Measurements from ENCODE around the gene IL37.
"Not testable (repeated sequence)": the region's sequence is repeated elsewhere in the genome, so short reads cannot be mapped to it uniquely, and the experiment has no call there.

The IL37 gene

DNA sequence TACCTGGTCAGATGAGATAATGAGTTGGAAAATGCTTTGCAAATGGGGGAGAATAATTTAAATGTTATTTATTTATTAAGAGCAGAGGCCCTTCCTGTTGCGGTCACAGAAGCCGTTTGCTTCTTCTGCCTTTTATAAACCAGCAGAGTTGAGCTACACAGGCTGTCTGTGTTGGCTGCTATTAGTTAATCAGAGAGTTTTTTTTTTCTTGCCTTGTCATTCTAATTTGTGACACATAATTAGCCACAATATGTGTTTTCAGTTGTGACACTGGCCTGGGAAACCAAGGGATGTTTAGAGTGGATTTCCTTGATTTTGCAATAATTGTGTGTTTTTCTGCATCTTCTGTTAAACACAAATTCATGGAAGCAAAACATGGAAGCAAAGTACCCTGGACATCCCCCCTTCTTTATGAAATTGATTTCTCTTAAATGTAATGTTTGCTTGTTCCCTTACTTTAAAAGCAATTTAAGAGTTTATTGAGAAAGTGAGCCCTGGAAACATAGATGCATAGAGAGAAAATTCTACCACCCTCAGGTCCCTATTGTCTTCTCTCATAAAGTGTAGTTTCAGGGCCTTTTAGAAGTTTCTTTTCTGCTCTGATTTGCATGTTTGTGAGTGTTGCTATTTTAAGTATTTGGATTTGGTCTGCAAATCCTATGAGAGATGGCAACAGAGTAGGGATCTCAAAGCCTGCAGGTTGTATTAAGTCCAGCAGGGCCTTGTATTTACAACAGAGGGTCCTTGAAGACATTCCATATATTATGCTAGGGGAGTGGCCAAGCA lies 22.8 kb upstream of the IL37 start:
- no peak overlapping the region for H3K4me3 ChIP-seq (ENCODE audit: low read depth, low read length)
- no peak for DNase-seq (ENCODE audit: low read depth)

DNA sequence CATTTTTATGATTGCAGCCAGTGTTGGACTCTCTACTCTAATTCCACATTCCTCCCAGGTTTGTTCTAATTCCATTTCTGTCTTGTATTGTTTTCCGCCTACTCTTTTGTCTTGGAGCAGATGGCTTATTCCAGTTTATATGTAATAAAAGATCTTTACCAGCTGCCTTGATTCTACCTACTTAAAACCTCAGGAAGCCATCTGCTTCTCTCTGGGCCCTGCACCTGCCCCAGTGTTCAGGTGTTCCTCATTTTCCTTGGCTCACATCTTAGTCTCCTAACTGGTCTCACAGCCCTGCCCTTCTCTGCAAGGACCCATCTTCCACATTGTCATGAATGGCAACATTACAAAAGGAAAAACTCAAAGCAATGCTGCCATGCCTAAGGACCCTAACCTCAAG lies 21.0 kb upstream of the IL37 start:
- no peak for DNase-seq (ENCODE audit: low read depth)
- H3K4me3 ChIP-seq (ENCODE audit: low read depth, low read length), result no peak overlapping the region

DNA sequence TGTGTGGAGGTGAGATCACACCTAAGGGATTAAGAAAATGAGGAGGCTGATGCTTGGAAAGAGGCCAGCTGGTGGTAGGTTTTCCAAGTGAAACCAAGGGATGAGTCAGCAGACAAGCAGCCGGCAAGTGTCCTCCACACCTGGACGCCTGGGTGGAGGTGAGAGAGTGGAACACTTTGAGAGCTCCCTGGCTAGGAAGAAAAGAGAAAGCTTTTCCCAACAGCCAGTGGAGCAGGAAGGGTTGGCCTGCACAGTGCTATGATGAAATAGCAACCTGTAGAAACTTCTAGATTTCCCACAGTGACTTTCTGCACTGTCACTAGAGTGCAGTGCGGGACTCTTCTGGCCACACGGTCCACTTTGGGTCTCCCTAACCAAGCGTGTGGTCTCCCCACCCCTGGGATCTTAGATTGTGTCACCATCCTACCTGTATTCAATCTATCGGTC lies 19.6 kb upstream of the IL37 start:
- no peak overlapping the region for H3K4me3 ChIP-seq (ENCODE audit: low read depth, low read length)
- DNase-seq (ENCODE audit: low read depth), result no peak

DNA sequence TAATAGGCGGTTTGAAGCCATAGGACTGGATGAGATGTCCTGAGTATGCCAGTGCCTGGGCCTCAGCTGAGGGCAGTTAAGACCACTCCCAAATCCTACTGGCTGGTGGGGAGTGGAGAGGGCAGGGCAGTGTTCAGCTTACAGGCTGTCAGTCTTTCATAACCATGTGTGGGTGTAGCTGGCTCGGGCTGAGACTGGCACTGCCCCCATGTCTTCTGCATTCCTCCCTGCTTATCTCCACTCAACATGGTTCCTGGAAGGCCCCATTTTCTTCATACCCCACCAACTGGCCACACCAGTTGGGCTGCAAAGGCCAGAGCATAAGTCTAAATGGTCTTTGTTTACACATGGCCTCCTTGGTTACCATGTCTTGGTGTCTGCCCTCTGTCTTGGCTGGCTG lies 17.2 kb upstream of the IL37 start:
- no peak for DNase-seq (ENCODE audit: low read depth)
- no peak overlapping the region for H3K4me3 ChIP-seq (ENCODE audit: low read depth, low read length)

DNA sequence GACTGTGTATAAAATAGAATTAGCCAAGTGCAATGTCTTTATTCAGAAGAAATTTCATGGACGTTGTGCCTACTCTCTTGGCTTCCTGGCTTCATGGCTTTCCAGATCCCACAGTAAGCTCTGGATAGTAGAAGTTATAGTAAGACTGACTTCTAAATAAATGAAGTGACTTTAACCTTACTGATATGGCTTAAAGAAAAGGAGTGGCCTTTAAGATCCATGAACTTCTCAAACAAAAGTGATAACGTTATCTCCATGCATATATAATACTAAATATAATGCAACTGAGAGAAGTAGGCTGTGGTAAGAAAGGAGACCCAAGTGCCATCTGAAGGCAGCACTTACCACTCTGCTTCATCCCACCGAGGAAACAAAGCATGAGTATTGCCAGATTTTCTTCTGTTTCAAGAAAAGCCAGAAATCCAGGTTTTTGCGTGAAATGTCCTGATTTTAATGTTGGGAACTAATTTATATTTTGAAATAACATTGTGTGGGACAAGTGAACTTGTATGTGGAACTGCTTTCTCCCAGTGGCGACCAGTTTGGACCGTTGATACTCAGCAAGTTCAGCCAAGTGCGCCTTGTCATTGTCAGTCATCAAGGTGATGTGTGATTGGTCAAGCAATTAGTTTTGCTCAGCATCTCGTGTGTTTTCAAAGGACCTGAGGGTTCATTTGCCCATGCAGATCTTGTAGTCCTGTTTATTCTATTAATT lies 13.9 kb upstream of the IL37 start:
- no peak overlapping the region for H3K4me3 ChIP-seq (ENCODE audit: low read depth, low read length)
- DNase-seq (ENCODE audit: low read depth), result no peak

DNA sequence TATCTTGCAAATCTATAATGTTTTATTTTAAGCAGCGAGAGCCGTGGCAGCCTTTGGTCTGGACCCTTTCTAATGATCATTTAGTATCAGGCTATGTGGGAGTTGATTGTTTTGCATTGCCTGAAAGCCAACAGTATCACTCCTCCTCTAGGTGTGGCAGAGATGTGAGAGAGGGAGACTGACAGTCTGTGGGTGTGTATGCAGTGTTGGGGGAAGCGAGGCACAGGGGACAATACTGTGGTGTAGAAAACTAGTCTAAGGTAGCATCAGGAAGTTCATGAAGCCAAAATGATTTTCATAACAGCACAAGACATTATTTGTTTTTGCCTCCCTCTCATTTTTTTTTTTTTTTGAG lies 13.4 kb upstream of the IL37 start:
- H3K4me3 ChIP-seq (ENCODE audit: low read depth, low read length), result no peak overlapping the region
- DNase-seq (ENCODE audit: low read depth), result no peak

DNA sequence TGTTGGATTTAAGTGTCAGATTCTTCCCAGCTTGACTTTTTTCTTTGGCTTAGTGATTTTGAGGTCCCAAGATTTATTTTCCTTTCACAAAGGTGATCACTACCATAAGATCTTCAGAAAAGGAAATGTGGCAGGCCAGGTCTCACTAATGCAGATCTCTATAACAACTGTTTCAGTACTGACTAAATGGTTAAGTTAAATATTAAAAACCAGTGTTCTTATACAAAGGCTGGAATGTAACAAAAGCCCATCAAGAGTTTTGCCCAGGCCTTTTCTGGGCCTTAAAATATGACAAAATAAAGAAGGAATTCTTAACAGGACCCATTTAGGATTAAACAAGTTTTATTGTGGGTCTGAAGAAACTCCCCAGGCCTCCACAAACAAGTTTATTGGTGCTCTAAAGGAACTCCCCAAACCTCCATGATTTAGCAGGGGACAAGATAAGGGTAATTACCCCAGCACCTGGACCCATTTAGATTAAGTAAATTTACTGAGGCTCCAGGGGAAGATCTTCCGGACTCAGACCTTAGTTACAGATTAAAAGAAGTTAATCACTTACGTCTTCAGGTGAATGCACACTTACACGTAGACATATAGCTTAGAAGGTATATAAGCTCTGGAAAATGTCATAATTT lies 9.4 kb upstream of the IL37 start:
- not testable (repeated sequence) for H3K4me3 ChIP-seq (ENCODE audit: low read depth, low read length); DNase-seq (ENCODE audit: low read depth)

DNA sequence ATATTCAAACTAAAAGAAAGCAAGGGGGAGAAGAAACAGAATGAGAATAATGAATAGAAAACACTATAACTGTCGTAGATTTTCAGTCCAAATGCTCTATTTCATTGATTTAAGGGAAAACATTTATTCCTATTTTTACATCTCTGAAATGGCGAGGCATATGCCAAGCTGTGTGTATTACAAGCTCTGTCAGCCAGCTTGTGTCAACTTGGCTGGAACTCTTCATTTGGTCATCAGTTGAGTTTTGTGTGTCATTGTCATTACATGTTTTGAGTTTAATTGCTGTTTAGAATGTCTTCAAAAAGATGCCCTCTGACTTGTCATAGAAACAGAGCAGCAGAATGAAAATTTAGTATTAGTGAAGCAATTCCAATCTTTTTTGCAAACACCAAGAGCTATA lies 8.1 kb upstream of the IL37 start:
- H3K4me3 ChIP-seq (ENCODE audit: low read depth, low read length), result no peak overlapping the region
- DNase-seq (ENCODE audit: low read depth), result no peak

DNA sequence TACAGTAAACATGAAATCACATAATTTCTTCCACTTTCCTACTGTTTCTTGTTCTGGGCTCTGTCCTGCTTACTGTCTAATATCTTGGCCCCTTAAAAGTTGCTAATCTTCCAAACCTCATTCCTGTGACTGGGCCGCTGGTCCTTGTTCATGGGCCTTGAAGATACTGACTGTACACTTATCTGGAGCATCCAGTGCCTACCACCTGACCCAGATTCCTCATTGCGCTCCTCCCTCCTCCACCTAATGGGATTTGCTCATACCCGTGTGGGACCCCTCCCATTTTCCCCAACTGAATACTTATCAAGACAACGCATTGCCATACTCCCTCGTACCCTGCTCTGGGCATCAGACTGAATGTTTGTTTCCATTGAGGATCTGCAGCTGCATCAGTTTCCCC lies 6.1 kb upstream of the IL37 start:
- H3K4me3 ChIP-seq (ENCODE audit: low read depth, low read length), result no peak overlapping the region
- no peak for DNase-seq (ENCODE audit: low read depth)

DNA sequence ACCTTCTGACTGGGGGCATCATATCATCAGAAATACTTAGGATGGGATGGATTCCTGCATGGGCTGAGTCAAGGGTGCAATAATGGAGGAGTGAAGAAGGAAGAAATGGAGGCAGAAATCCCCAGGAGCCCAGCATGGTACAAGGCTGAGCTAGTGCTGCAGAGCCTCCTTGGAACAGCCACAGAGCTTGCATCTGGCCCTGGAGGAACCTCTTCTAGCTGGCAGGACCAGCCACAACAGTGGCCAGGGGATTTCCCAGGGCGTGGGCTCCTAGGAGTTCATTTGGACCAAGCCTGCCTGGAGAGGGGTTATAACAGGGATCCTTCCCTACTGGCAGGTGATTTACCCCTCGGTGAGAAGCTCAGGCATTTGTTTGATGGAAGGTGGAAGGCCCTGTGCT lies 4.7 kb upstream of the IL37 start:
- no peak overlapping the region for H3K4me3 ChIP-seq (ENCODE audit: low read depth, low read length)
- DNase-seq (ENCODE audit: low read depth), result no peak

DNA sequence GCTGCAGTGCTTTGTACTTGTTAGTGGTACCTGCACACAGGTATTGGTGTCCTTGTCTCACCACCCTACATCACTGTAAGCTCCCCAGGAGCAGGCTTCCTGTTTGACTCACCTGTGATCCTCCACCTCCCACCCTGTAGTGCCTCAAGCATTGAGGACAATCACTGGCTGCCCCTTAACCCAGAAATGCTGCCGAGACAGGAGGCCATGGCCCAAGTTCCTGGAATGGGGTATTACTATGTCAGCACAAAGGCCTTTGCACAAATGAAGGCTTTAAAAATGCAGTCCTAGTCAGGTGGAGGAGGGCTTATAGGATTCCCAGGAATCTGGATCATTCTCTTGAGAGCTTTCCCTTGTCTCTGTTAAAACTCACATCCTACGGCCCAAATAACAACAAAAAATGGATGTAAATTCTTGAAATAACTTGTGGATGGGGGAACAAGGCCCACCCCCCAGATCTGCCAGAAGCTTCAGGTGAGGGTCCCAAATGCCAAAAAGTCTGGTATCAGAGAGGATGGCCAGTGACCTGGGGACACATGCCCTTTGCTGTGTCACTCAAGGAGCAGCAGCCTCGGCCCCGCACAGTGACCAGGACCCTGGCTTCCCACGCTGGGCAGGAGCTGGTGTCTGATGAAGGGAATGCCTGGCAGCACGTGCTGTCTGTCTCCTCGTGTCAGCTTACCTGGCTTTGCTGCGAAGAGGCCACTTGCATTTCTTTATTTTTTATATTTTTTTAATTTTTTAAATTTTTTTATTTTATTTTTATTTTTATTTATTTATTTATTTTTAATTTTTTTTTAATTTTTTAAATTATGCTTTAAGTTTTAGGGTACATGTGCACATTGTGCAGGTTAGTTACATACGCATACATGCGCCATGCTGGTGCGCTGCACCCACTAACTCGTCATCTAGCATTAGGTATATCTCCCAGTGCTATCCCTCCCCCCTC lies 3.7 kb upstream of the IL37 start:
- H3K4me3 ChIP-seq (ENCODE audit: low read depth, low read length), result no peak overlapping the region

DNA sequence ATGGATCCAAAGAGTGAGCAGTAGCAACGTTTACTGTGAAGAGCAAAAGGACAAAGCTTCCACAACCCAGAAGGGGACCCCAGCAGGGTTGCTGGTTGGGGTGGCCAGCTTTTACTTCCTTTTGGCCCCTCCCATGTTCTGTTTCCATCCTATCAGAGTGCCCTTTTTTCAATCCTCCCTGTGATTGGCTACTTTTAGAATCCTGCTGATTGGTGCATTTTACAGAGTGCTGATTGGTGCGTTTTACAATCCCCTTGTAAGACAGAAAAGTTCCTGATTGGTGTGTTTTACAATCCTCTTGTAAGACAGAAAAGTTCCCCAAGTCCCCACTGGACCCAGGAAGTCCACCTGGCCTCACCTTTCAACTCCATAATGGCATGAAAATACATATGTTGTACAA lies 2.4 kb upstream of the IL37 start:
- H3K4me3 ChIP-seq (ENCODE audit: low read depth, low read length); DNase-seq (ENCODE audit: low read depth): not testable (repeated sequence)

More for the DNA sequence above, 3.7 kb upstream of the IL37 start:
- no peak for DNase-seq (ENCODE audit: low read depth)

DNA sequence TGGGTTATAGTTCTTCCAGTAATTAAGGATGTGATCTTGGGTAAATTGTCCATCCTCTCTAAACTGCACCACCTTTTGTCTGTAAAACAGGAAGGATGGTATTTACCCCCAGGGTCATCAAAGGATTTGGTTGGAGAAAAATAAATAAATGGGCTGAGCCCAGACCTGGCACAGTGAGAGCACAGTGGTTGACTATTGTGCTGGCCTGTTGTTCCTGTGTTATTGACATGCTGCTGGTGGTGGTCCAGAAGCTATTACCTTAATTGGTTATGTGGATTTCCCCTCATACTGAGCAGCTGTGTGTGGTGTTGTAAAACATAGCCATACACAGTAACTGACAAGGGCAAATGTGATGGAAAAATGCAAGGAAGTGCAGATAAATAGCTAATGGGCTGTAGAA lies 746 bp upstream of the IL37 start:
- DNase-seq (ENCODE audit: low read depth), result no peak
- no peak overlapping the region for H3K4me3 ChIP-seq (ENCODE audit: low read depth, low read length)

DNA sequence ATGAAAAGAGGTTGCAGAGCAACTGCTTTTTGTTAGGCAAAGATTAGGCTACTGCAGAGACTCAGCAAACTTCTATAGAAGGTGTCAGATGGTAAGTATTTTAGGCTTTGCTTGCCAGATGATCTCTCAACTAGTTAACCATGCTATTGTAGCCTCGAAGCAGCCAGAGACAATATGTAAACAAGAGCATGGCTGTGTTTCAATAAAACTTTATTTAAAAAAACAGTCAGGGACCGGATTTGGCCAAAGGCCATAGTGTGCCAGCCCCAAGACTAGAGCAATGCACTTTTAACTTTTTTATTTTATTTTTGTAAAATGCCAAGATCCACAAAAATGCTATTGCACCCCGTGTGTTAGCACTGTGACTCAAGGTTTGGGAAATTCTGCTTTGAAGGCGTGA lies 1.4 kb downstream of the IL37 start:
- no peak overlapping the region for H3K4me3 ChIP-seq (ENCODE audit: low read depth, low read length)
- no peak for DNase-seq (ENCODE audit: low read depth)

DNA sequence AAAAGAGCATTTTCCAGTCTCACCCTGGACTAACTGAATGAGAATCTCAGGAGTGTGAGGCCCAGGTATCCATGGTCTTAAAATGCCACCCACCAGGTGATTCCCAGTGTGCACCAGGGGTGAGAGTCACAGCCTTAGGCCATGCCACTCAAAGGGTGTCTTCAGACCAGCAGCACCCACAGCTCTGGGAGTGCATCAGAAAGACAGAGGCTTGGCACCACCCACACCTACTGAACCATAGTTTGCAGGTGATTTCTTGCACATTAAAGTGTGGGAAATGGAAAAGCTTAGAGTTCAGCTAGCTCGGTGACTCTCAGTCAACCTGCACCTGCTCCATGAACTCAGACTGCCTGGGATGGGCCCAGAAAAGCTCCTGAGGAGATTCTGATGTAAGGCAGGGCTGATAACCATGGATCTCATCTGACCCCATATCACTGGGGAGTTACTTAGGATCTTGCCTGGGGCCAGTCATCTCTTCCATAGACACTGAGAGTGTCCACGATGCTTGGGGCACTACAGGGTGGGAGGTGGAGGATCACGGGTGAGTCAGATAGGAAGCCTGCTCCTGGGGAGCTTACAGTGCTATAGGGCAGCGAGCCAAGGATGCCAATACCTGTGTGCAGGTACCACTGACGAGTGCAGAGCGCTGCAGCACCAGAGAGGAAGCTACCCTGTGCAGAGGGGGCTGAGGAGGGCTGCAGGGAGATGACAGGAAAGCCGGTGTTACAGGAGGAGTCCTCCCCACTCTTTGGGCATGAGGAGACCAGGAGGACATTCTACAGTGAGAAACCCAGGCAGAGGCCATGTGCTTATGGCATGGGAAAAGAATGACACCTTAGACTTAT lies 4.6 kb downstream of the IL37 start:
- no peak overlapping the region for H3K4me3 ChIP-seq (ENCODE audit: low read depth, low read length)
- no peak for DNase-seq (ENCODE audit: low read depth)

DNA sequence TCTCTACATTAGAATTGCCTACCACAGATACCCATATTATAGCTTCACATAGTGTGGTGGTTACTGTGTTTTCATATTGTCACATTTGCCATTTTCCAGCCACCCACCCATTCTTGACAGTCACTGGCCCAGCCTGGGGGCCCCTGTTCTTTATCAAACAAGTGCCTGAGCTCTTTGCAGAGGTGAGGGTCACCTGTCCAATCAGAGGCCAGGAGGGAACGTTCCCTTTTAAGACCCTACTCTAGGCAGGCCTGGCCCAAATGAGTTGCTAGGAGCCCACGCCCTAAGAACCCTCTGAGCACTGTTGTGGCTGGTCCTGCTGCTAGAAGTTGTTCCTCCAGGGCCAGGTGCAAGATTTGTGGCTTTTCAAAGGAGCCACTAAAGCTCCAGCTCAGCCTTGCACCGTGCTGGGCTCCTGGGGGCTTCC lies 5.2 kb downstream of the IL37 start:
- no peak for DNase-seq (ENCODE audit: low read depth)
- no peak overlapping the region for H3K4me3 ChIP-seq (ENCODE audit: low read depth, low read length)

DNA sequence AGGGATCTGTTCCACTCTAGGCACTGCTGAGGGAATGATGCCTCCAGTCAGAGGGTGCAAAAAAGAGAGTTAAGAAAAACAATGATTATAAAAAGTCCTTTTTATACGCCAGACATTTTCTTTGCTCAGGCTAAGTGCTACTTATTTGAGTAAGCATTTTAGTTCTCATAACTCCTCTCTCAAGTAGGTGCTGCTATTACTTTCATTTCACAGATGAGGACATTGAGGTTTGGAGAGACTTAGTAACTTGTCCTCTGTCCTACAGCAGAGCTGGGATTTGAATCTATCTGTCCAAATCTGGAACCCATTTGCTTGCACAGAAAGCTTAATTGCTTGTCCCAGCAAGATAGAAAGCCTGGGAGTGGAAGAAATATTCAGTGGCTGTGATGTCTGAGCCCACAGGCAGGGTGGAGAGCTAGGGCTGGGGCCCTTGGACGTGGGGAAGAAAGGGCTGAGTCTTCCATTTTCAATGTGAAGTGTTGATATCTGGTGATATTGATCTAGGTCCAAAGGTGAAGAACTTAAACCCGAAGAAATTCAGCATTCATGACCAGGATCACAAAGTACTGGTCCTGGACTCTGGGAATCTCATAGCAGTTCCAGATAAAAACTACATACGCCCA lies 5.8 kb downstream of the IL37 start:
- no peak for DNase-seq (ENCODE audit: low read depth)
- H3K4me3 ChIP-seq (ENCODE audit: low read depth, low read length), result no peak overlapping the region

DNA sequence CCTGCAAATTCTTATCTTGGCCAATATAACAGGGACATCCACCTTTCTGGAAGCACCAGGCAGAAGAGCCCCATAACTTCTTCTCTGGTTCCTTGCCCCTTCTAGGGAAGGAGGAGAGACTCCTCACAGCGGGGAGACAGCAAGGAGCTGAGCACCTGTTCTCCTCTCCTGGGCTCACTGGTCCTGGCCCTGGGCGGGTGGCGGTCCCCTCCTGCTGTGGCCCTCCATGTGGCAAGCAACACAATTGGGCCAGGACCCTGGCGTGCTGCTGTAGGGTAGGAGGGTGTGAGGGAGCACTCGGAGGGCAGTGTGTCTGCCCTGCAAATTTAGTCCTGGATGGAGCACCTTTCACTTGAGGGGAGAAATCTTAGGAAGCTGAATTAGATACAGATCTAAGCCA lies 6.9 kb downstream of the IL37 start:
- no peak for DNase-seq (ENCODE audit: low read depth)
- no peak overlapping the region for H3K4me3 ChIP-seq (ENCODE audit: low read depth, low read length)

All from skeletal muscle cell (primary cell).